ENCODE measurements around the gene CFAP46.
"Not testable (repeated sequence)": the region's sequence is repeated elsewhere in the genome, so short reads cannot be mapped to it uniquely, and the experiment has no call there.

Gene CFAP46

DNA sequence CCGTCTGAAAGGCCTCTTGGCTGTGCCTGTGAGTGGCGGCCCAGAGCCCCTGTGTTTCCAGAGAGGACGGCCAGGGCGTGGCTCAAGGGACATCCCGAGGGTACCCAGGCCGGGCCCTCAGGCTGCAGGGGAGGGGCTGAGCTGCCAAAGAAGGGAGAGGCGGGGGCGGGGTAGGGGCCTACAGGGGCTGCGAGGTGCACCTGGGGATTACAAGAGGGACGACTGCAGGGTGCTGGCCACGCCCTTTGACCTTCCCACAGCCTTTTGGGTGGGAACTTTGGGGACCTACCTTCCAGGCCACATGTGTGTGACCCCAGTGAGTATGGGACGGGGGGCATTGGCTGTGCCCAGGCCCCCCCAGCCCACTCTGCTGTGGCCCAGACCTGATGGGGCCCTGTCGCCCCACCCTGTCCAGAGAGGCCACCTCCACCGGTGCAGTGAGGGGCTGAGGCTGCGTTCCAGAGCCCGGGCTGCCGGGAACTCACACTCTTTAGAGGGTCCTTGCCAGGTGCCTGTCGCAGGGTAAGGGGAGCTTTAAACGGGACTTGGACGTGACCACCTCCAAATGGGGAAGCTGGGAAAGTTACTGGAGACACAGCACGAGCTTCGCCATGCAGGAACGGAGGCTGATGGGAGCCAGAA lies 137.5 kb downstream of the CFAP46 start:
- no peak for DNase-seq (ENCODE audit: low read depth)

GRCh38 chr10:132804287-132804686 lies 138.1 kb downstream of the CFAP46 start:
- no peak for DNase-seq (ENCODE audit: low read depth)

GRCh38 chr10:132803416-132804210 lies 138.8 kb downstream of the CFAP46 start:
- no peak for DNase-seq (ENCODE audit: low read depth)

DNA sequence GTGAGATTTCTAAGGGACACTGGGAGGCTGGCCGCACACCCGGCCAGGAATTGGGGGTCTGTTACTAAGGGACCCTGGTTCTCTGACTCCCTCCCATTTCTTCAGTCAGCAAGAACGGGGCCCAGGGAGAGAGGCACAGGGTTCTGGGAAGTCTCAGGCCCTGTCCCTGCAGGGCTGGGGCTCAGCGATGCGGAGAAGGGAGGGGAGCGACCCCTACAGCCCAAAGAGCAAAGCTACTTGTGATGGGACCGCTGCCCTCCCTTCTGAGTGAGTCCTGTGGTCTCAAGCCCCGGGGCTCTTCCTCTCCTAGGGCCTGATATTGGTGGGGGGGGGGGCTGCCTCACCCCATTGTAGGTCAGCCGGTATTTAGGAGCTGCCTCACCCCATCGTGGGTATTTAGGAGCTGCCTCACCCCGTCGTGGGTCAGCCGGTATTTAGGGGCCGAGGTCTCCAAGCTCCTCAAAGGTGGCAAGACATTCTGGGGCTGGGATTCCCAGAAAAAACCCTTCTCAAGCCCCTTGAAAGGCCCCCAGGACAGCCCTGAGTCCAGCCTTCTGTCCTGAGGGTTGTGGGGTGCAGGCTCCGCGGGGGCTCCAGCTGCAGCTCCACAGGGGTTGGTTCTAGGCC lies 139.6 kb downstream of the CFAP46 start:
- DNase-seq (ENCODE audit: low read depth), result no peak

GRCh38 chr10:132802048-132802447 lies 140.3 kb downstream of the CFAP46 start:
- no peak for DNase-seq (ENCODE audit: low read depth)

DNA sequence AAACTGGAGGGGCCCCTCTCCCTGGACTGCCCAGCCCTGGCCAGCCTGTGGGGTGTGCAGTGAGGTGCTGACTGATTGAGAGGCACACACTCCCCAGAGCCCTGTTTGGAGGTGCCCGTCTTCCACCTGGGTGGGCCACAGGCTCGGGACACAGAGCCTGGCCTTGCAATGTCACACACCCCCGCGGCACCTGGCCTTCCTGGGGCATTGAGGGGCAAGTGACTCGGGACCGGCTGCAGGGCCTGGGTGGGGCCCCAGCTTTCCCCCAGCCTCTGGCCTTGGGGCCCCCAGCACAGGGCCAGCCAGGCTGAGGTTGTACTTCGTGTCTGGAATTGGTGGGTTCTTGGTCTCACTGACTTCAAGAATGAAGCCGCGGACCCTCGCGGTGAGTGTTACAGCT lies 142.5 kb downstream of the CFAP46 start:
- DNase-seq (ENCODE audit: low read depth), result no peak

DNA sequence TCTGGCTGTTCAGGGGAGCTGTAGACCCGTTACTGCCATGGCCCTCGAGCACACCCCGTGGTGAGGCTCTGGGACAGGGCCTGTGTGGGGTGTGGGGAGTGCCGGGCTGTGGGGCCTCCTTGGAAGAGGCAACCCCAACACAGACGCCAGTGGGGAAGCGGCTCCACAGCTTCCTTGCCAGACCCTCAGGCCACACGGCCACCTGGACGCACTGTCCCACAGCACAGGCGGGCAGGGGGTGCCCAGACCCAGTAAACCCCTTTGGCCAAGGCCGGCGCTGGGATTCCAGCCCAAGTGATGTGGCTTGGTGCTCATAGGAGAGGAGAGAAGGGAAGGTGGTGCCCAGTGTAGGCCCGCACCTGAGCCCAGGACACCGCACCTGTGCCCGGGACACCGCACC lies 143.5 kb downstream of the CFAP46 start:
- no peak for DNase-seq (ENCODE audit: low read depth)

- DNase-seq (ENCODE audit: low read depth), result no peak
Observed at GRCh38 chr10:132798403-132798802, 144.0 kb downstream of the CFAP46 start.

DNA sequence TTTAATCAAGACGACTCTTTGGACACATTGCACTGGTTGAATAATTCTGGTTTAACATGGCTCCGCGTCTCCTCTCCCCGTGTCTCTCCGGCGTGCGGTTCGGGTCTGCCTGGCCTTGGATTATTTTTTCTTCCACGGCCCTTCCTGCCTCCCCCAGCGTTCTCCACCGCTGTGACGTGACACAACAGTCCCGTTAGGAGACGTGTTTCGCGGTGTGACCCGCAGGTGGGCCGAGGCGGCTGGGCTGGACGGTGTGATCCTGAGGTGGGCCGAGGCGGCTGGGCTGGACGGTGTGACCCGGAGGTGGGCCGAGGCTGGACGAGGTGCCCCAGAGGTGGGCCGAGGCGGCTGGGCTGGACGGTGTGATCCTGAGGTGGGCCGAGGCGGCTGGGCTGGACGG lies 144.4 kb downstream of the CFAP46 start:
- DNase-seq (ENCODE audit: low read depth), result not testable (repeated sequence)

- DNase-seq (ENCODE audit: low read depth), result no peak
Observed at GRCh38 chr10:132796846-132797245, 145.5 kb downstream of the CFAP46 start.

- DNase-seq (ENCODE audit: low read depth), result no peak
Observed at GRCh38 chr10:132793871-132794849, 148.2 kb downstream of the CFAP46 start.

- DNase-seq (ENCODE audit: low read depth), result no peak
Observed at GRCh38 chr10:132793213-132793612, 149.2 kb downstream of the CFAP46 start.

GRCh38 chr10:132792796-132793195 lies 149.6 kb downstream of the CFAP46 start:
- DNase-seq (ENCODE audit: low read depth), result no peak

DNA sequence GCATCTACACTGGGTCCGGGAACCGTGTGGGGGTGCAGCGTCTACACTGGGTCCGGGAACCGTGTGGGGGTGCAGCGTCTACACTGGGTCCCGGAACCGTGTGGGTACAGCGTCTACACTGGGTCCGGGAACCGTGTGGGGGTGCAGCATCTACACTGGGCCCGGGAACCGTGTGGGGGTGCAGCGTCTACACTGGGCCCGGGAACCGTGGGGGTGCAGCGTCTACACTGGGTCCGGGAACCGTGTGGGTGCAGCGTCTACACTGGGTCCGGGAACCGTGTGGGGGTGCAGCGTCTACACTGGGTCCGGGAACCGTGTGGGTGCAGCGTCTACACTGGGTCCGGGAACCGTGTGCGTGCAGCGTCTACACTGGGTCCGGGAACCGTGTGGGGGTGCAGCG lies 150.3 kb downstream of the CFAP46 start:
- DNase-seq (ENCODE audit: low read depth), result not testable (repeated sequence)

DNA sequence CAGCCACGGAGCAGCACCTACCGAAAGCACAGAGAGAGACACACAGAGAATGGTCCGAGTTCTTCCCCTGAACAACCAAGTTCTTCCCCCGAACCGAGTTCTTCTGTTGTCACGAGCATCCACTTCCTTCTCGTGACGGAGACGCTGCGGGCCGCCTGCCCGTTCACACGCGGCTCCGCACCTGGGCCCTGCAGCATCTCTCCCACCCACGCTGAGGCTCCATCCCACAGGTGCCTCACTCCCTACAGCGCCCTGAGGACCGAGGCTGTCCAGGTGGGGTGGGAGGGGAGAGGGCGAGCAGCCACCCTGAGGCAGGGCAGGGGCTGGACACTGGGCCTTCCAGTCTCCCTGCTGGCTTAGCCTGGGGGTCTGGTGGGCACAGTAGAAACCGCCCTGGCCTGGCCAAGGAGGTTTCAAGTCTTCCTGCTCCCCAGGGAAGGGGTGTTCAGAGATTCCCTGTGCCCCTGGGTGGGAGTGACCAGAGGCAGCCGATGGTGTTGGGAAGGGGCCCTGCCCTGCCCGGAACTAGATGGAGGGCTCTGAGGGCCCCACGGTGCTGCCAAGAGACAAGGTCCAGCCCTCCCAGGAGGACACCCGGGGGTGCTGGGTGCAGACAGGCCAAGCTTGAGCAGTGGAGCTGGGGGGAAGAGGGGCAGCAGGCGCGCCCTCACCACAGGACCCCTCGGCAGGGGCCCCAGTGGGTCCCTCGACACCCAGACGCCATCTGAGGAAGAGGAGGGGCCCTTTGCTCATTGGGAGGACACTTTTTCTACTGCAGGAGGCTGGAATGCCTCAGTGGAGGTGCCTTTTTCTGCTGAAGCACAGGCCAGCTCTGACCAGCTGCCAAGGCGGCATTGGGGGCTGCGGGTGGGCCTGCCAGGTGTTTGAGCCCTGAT lies 151.2 kb downstream of the CFAP46 start:
- no peak for DNase-seq (ENCODE audit: low read depth)

GRCh38 chr10:132790470-132790869 lies 151.9 kb downstream of the CFAP46 start:
- DNase-seq (ENCODE audit: low read depth), result no peak

DNA sequence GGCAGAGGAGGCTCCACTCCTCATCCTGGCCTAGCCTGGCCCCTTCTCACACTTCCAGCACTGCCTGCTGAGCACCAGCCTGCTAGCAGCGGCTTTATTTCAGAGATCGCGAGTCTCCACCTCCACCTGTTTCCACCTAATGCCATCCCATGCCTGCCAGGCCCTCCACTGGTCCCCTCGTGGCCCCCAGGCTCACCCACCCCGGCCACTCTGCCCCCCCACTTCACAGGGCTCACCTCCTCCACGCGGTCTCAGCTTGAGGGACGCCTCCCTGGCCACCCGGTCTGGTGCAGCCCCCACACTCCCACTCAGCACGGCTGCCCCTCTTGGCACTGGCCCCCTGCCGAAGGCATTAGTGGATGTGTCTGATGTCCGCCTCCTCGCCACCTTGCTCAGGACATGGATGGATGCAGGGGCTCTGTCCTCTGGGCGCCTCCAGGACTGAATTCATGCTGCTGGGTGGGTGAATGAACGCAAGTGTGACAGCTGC lies 152.7 kb downstream of the CFAP46 start:
- no peak for DNase-seq (ENCODE audit: low read depth)

DNA sequence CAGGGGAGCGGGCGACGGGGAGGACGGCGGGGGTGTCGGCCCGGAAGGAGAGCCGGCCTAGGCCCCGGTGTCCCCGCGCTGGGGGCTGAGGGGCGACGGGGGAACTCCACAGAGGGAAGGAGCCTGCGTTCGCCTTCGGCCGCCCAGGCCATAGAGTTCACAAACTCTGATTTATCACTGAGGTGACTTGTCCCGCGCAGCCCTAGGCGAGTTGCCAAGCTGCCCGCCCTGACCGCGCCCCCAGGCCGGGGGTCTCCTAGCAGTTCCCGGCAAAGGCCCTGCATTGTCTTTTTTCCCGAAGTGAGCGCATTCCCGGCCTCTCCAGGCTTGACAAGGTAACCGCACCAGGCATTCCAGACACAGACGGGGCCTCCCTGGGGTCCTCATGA lies 153.5 kb downstream of the CFAP46 start:
- DNase-seq (ENCODE audit: low read depth), result no peak

GRCh38 chr10:132788180-132788830 lies 154.1 kb downstream of the CFAP46 start:
- DNase-seq (ENCODE audit: low read depth), result no peak

DNA sequence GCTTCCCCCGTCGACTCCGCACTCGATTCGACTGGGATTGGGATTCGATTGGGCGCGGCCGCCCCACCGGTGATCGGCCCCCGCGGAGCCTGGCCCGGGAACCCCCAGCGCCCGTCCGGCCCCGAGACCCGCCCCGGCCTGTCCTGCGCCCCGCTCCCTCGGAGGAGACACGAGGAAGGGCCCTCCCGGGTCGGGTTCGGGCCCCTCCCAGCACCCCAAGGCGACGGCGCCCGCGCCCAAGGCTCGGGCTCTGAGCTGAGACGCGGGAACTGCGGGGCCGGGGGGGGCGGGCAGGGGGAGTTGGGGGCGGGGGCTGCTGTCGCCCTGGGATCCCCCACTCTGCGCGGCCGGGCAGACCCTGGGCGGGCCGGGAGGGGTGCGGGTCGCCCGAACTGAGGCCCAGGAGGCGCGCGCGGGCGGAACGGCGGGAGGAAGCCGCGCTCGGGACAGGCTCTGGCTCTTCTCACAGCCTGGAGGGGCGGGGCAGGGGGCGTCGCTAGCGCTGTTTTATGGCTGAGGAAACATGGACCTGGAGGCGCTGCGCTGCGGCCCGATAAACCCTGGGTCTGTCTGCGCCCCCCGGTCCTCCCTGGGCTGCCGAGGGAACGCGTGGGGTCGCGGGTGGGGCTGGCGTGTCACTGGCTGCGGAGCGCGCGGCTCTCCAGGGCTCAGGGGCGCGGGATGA lies 154.7 kb downstream of the CFAP46 start:
- DNase-seq (ENCODE audit: low read depth), result no peak

Measured in fibroblast of the conjunctiva (primary cell).